NCI-H1694 treated with DMSO at 0.1 percent for 48 hours (cell line): ENCODE data around the gene CDH20.
A peak's percentile ranks its signal among the peaks of the same experiment; 100 is the strongest.

Experiments used
- DNase-seq: peaks from one replicate; lab custom pipeline; 2025; lab: John Stamatoyannopoulos, UW

CDH20 gene

GRCh38 chr18:61575419-61575818 is 242.2 kb downstream of the CDH20 start:
- no peak for DNase-seq

GRCh38 chr18:61578846-61579245 is 245.6 kb downstream of the CDH20 start:
- no peak for DNase-seq

- no peak for DNase-seq
These were observed 246.4 kb downstream of the CDH20 start for GRCh38 chr18:61579581-61579980.

GRCh38 chr18:61580046-61580445 is 246.8 kb downstream of the CDH20 start:
- DNase-seq: no peak

- DNase-seq: peak; percentile 14
These were observed 248.5 kb downstream of the CDH20 start for GRCh38 chr18:61581578-61582201.

- DNase-seq: no peak
These were observed 249.0 kb downstream of the CDH20 start for GRCh38 chr18:61582202-61582710.

- DNase-seq: no peak
These were observed 250.3 kb downstream of the CDH20 start for GRCh38 chr18:61583548-61583947.

GRCh38 chr18:61587865-61588264 is 254.6 kb downstream of the CDH20 start:
- no peak for DNase-seq

- no peak for DNase-seq
These were observed 256.0 kb downstream of the CDH20 start for GRCh38 chr18:61589053-61589723.

GRCh38 chr18:61589724-61590065 is 256.5 kb downstream of the CDH20 start:
- DNase-seq: no peak

GRCh38 chr18:61591253-61591652 is 258.0 kb downstream of the CDH20 start:
- no peak for DNase-seq

- no peak for DNase-seq
These were observed 262.5 kb downstream of the CDH20 start for GRCh38 chr18:61595615-61596251.

GRCh38 chr18:61596296-61596695 is 263.1 kb downstream of the CDH20 start:
- DNase-seq: no peak

- DNase-seq: no peak
These were observed 264.1 kb downstream of the CDH20 start for GRCh38 chr18:61597316-61597715.

GRCh38 chr18:61600422-61600821 is 267.2 kb downstream of the CDH20 start:
- DNase-seq: no peak

GRCh38 chr18:61602836-61603235 is 269.6 kb downstream of the CDH20 start:
- DNase-seq: no peak
